ENCODE measurements around the gene NCR1. TPM values are rescaled to one million over a fixed set of nuclear protein-coding genes. Genes with fewer than 3 reads are reported as not detected.
"Not testable (repeated sequence)": the region's sequence is repeated elsewhere in the genome, so short reads cannot be mapped to it uniquely, and the experiment has no call there.

The NCR1 gene, protein sequence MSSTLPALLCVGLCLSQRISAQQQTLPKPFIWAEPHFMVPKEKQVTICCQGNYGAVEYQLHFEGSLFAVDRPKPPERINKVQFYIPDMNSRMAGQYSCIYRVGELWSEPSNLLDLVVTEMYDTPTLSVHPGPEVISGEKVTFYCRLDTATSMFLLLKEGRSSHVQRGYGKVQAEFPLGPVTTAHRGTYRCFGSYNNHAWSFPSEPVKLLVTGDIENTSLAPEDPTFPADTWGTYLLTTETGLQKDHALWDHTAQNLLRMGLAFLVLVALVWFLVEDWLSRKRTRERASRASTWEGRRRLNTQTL
- total RNA-seq (2014; rRNA removed; shearing (Covaris generic)) = not detected in 2 replicates

DNA sequence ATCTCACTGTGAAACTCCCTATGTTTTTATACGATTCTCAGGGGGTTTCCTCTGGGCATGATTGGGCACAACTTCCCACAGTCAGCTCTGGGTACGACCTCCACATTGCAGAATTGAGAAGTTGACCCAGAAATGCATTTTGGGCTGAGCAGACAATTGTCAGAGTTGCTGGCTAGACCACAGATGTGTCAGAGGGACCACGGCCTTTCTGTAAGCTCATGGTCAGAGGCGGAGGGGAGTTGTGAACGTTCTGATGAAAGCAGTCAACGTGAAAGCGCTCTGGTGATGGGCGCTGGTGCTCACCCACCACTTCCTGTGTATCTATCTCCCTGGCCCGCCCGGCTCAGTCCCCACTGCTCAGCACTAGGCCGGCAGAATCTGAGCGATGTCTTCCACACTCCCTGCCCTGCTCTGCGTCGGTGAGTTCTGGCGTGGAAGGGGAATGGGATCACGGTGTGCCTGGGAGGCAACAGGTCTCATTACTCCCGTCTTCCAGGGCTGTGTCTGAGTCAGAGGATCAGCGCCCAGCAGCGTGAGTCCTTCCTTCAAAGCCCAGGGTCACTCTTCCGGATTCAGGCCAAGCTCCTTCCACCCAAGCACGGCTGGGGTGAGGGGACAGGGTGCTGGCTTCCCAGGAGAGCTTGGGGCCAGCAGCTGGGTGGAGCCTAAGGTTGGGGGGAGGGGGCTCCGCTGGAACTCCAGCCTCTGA is at the start of gene NCR1:
Gene NCR1 (plus strand): TSS at position 346 of the 709 bp plus-strand sequence. CDS start 40 bp downstream, at position 386.
- no peak for DNase-seq (ENCODE audit: low spot score)

DNA sequence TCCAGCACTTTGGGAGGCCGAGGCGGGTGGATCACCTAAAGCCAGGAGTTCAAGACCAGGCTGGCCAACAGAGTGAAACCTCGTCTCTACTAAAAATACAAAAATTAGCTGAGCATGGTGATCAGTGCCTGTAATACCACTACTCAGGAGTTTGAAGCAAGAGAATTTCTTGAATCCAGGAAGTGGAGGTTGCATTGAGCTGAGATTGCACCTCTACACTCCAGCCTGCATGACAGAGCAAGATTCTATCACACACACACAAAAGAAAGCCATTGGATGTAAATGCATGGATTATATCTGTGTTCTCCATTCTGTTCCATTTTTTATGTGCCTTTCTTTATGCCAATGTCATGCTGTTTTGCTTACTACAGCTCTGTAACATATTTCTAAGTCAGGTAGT is 47.5 kb upstream of the NCR1 start:
- DNase-seq (ENCODE audit: low spot score) = not testable (repeated sequence)

DNA sequence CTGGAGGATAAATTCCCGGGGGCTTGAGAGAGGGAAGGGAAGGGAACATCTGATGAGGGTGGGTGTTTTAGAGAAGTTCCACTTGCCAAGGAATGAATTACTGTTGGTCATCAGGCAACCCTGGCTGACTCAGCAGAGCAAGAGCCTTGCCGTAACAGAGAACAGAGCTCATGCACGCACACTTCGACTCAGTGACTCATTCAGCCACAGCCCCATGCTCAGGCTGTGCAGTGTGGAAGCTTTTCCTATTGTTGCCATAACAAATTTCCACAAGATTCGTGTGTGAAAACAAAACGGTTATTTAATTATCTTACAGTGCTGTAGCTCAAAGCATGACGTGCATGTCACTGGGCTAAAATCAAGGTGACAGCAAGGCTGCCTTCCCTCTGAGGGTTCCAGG is 46.5 kb upstream of the NCR1 start:
- DNase-seq (ENCODE audit: low spot score) = not testable (repeated sequence)

DNA sequence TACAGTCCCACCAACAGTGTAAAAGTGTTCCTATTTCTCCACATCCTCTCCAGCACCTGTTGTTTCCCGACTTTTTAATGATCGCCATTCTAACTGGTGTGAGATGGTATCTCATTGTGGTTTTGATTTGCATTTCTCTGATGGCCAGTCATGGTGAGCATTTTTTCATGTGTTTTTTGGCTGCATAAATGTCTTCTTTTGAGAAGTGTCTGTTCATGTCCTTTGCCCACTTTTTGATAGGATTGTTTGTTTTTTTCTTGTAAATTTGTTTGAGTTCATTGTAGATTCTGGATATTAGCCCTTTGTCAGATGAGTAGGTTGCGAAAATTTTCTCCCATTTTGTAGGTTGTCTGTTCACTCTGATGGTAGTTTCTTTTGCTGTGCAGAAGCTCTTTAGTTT is 42.5 kb upstream of the NCR1 start:
- not testable (repeated sequence) for DNase-seq (ENCODE audit: low spot score)

DNA sequence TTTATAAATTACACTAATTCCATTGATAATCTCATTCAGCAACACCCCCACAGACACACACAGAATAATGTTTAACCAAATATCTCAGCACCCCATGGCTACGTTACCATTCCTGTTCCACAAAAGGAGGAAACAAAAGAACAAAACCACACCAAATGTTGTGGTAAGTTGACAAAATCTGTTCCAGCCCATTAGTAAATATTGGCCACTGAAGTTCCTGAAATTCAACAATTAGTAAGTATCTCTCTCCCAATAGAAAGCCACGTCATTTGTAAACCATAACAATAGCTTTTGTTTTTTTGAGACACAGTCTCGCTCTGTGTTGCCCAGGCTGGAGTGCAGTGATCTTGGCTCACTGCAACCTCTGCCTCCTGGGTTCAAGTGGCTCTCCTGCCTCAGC is 34.3 kb upstream of the NCR1 start:
- no peak for DNase-seq (ENCODE audit: low spot score)

DNA sequence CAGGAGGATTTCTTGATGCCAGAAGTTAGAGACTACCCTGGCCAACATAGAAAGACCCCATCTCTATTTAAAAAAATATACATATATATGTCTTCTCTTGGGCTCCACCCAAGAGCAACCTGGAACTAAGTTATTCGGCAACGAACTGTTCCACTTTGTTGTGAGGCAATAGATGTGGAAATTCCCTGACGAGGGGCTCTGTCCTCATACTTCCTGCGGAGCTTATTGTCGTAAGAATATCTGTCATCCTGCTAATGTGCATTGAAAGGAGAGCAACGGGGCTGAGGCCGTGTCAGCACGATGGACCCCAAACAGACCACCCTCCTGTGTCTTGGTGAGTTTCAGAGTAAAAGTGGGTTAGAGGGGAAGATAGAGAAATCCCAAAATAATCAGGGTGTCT is 32.0 kb upstream of the NCR1 start, which contains the start of gene FCAR:
Gene FCAR (plus strand): TSS at position 246 of the 400 bp plus-strand sequence. CDS start 55 bp downstream, at position 301.
- no peak for DNase-seq (ENCODE audit: low spot score)

DNA sequence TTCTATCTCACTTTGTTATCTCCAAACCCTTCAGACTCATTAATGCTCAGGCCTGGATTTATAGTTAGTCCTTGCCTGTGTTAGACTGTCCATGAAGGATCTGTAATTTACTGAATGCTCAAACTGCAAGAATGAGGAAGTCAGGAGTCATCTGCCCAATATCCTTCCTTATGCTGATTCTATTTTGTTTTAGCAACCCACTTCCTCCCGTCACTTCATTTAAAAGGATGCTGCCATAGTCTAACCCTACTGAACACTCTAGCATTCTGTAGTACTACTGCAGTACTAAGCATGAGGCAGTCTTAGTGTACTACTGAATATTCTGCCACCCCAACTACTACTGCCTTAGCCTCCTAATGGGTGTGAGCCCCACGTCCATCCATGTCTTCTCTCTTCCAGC is 30.4 kb upstream of the NCR1 start:
- DNase-seq (ENCODE audit: low spot score) = no peak

DNA sequence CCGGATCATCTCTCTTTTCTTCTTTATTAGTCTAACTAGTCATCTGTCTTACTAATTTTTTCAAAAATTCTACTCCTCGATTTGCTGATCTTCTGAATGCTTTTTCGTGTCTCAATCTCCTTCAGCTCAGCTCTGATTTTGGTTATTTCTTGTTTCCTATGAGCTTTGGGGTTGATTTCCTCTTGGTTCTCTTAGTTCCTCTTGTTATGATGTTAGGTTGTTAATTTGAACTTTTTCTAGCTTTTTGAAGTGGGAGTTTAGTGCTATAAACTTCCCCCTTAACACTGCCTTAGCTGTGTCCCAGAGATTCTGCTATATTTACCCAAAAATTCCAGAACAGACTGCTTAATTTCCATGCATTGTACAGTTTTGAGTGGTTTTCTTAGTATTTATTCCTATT is 28.5 kb upstream of the NCR1 start:
- DNase-seq (ENCODE audit: low spot score) = no peak

DNA sequence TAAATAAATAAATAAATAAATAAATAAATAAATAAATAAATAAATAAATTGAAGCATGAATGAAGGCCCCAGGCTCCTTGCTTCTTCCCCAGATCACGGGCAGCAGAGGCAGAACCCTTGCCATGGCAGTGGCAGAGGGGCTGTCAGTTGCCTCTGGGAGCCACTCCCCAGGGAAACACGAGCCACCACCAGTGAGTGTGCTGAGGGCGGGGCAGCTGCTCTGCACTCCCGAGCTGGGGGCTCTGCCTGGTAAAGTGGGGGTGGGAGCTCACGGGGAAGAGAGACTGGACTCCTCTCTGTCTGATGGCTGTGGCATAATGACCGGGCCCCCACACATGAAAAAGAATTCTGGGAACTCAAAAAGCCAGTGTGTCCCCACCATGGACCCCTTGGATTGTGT is 24.1 kb upstream of the NCR1 start:
- DNase-seq (ENCODE audit: low spot score) = no peak

DNA sequence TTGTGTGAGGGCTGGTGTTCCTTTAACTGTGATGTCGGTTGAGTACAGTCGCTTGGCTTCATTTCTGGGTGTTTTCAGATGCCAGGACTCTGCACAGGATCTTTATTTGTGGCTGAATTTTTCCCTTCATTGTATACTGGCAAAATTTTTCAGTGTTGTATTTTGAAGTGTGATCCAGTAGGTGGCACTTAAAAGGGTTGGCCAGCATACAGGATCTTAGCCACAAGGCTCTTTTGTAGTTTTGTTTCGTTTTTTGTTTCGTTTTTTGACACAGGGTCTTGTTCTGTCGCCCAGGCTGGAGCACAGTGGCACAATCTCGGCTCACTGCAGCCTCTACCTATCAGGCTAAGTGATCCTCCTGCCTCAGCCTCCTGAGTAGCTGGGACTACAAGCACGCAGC is 23.2 kb upstream of the NCR1 start:
- DNase-seq (ENCODE audit: low spot score) = peak; percentile 16

DNA sequence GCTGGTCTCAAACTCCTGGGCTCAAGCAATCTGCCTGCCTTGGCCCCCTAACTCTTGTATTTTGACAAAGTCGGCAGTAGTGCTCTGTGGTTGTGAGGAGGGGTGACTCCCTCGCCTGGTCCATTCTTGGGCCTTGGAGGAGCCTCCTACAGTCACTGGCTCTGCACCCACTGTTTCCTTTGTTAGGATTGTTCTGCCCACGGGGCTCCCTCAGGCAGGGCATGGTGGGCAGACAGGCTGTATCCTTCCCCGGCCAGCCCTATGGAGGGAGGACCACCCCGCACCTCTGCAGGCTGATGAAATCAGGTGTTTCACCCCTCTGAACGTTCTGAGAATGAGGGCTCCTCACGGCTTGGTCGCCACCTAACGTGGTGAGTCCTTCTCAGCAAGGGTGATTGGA is 22.7 kb upstream of the NCR1 start:
- DNase-seq (ENCODE audit: low spot score) = no peak

DNA sequence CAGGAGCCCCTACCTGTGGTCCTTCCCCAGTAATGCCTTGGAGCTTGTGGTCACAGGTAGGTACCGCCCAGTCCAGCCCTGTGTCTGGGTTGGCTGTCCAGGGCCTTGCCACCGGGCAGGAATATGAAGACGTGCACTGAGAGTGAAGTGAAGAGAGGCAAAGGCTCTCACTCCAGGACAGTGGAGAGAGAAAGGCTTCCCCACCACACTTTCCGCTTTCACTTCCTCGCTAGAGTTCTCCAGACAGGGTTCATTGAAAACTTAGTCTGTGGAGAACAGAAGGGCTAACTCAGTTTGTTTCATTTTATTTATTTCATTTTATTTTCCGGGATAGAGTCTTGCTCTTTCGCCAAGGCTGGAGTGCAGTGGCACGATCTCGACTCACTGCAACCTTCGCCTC is 17.7 kb upstream of the NCR1 start:
- no peak for DNase-seq (ENCODE audit: low spot score)

DNA sequence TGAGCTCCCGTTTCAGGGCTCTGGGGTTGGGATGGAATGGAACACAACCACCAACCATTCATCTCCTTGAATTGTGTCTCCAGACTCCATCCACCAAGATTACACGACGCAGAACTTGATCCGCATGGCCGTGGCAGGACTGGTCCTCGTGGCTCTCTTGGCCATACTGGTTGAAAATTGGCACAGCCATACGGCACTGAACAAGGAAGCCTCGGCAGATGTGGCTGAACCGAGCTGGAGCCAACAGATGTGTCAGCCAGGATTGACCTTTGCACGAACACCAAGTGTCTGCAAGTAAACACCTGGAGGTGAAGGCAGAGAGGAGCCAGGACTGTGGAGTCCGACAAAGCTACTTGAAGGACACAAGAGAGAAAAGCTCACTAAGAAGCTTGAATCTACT is 16.4 kb upstream of the NCR1 start:
- DNase-seq (ENCODE audit: low spot score) = no peak

DNA sequence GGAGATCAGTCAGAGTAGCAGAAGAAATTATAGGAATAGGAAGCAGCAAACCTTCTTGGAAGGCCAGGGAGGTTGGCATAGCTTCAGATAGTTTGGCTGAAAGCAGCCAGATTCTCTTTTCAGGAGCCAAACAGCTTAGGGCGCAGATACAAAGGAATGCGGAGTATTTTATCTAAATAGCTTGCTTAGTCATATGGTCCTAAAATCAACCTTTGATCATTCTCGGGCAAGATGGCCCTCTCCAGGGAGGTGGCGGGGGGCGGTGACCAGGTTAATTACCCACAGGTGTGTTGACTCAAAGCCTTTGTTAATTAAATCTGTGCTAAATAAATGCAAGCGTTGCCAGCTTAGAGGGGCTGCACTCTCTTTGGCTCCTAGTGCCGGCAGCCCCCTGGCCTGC is 12.5 kb upstream of the NCR1 start:
- DNase-seq (ENCODE audit: low spot score) = peak; percentile 22

DNA sequence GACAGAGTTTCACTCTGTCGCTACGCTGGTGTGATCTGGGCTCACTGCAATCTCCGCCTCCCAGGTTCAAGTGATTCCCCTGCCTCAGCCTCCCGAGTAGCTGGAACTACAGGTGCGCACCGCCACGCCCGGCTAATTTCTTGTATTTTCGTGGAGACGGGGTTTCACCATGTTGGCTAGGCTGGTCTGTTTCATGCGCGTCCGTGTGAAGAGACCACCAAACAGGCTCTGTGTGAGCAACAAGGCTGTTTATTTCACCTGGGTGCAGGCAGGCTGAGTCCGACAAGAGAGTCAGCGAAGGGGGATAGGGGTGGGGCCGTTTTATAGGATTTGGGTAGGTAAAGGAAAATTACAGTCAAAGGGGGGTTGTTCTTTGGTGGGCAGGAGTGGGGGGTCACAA is 11.8 kb upstream of the NCR1 start:
- not testable (repeated sequence) for DNase-seq (ENCODE audit: low spot score)

DNA sequence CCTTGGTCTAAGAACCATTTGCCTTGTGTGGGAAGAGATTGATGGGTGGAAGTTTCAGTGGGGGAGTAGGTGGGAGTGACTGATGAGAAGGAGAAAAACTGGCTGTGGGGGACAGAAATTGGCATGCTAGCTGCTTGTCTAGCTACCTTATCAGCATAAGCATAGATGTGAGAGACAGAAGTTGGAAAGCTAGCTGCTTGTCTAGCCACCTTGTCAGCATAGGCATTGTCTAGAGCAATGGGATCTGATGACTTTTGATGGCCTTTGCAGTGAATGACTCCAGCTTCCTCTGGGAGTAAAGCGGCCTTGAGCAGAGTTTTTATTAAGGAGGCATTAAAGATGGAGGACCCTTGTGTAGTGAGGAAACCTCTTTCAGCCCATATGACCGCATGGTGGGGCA is 9.9 kb upstream of the NCR1 start:
- DNase-seq (ENCODE audit: low spot score) = no peak

DNA sequence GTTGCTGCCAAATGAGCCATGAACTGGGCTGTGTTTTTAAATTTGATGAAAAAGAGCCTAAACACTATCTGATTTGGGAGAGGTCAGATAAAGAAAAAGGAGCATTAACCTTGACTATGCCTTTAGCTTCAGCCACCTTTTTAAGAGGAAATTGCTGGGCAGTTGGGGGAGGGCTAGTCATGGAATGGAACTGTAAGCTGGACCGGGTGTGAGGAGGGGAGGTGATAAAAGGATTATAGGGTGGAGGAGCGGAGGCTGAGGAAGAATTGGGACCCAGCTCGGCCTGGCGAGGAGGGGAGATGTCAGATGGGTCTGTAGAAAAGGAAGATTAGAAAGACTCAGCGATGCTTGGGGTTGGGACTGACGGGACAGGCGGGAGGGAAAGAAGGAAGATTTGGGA is 7.3 kb upstream of the NCR1 start:
- DNase-seq (ENCODE audit: low spot score) = not testable (repeated sequence)

DNA sequence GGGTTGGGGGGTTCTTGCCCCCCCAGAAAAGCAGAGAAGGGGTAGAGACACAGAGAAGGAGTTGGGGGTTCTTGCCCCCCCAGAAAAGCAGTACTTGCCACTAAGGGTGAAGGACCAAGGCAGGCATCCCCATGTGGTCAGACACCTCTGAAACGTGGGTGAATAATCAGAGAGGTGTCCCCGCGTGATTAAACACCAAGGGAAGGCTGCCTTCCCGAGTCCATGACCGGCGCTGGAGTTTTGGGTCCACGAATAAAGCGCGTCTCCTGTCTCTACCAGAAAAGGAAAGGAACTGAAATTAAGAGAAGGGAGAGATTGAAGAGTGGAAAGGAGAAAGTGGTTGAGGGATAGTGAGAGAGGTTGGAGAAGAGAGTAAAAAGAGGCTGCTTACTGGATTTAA is 6.3 kb upstream of the NCR1 start:
- not testable (repeated sequence) for DNase-seq (ENCODE audit: low spot score)

DNA sequence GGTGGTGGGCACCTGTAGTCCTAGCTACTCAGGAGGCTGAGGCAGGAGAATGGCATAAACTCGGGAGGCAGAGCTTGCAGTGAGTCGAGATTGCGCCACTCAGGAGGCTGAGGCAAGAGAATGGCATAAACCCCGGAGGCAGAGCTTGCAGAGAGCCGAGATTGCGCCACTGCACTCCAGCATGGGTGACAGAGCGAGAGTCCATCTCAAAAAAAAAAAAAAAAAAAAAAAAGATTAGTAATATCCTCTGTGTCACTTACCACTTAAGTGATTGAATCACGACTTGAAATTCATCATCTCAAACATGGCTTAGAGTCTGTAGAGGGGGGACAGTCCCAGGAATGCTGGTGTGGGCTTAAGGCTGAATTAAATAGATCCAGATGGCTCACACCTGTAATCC is 4.8 kb upstream of the NCR1 start:
- not testable (repeated sequence) for DNase-seq (ENCODE audit: low spot score)

DNA sequence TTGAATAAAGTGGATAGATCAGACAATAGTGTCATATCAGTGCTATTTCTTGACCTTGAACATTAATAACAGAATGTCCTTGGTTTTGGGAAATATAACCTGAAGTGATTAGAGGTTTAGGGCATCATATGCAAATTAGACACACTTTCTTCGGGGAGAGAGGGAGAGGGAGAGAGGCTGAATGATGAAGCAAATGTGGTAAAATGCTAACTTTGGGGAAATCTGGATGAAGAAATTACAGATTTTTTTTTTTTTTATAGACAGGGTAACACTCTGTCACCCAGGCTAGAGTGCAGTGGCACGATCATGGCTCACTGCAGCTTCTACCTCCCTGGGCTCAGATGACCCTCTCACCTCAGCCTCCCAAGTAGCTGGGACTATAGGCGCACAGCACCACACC is 3.9 kb upstream of the NCR1 start:
- DNase-seq (ENCODE audit: low spot score) = no peak

DNA sequence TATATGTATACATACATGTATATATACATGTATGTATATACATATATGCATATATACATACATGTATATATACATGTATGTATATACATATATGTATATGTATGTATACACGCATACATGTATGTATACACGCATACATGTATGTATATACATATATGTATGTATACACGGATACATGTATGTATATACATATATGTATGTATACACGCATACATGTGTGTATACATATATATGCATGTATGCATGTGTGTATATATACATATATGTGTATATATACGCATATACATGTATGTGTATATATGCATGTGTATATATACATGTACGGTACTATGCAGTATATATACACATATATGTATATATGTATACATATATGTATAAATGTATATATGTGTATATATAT is 2.6 kb upstream of the NCR1 start:
- no peak for DNase-seq (ENCODE audit: low spot score)

DNA sequence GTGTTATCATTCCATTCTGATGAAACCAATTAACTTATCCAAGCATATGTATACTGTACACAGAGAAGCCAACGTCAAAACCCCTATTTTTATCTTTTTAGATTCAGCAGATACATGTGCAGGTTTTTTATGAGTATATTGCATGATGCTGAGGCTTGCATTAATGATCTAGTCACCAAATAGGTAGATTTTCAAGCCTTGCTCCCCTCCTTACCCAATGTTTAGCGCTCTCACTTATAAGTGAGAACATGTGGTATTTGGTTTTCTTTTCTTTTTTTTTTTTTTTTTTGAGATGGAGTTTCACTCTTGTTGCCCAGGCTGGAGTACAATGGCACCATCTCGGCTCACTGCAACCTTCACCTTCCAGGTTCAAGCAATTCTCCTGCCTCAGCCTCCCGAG is 1.7 kb upstream of the NCR1 start:
- DNase-seq (ENCODE audit: low spot score) = not testable (repeated sequence)

DNA sequence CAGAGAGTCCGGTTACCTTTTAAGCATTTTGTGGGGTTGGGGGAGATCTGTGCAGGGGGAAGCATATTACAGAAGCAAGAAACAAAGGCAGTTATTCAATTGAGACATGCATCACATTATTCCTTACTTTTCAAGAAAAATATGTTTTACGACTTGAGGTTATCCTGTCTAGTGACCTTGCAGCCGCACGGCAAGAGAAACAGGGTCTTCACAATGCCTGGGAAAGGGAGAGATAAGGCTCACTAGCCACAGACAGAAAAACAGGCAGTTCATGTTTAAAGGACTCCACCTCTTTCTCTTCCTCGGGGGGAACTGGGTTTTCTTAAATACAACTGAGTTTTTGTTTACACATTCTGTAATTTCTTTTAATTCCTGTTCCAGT is 536 bp upstream of the NCR1 start:
- no peak for DNase-seq (ENCODE audit: low spot score)
